Activated T-cell treated with anti-CD3 and anti-CD28 coated beads for 1 hour (primary cell): Measurements from ENCODE around the gene SAMD1.
A peak's percentile ranks its signal among the peaks of the same experiment; 100 is the strongest.

ENCODE experiments used
- DNase-seq: peaks from one replicate; pipeline ENCODE4 v3.0.0-alpha.2; 2020; ENCODE audit warnings: low read depth

The SAMD1 gene

GRCh38 chr19:14089662-14090508 lies 666 bp downstream of the SAMD1 start:
- DNase-seq: no peak

GRCh38 chr19:14089412-14089661 lies 1.2 kb downstream of the SAMD1 start:
- no peak for DNase-seq

DNA sequence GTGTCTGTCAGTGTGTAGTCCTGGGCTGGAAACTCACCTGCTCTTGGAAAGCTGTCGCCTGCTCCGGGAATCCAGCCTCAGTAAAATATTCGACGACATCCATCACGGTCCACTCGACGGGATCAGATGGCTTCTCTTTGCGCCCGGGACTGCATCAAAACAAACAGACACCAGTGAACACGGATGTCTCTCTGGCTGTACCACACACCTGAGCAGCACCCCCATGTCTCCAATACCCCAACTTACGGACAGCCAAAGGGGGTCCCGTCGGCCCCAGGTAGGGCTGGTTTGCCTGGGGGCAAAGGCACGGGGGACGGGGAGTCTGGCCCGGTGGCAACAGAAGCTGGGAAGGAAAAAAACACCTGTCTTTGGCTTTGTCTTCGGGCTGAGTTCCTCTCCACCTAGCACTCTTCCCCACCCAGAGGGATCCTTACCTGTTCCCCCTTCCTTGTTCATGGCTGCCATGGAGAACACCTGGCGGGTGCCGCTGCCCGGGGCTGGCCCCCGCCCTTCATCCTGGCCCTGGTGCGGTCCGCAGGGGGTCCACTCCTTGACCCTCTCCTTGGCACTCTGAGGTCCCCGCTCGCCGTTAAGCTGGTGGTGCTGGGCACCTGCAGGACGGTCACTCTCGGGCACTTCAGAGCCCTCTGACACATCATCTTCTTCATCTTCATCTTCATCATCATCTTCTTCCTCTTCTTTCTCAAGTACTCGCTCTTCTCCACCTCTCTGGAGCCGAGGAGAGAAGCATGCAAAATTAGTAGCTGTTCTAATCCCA lies 1.7 kb downstream of the SAMD1 start:
- no peak for DNase-seq

- DNase-seq: no peak
Observed at GRCh38 chr19:14086098-14086497, 4.5 kb downstream of the SAMD1 start.

- no peak for DNase-seq
Observed at GRCh38 chr19:14085309-14085995, 5.1 kb downstream of the SAMD1 start, which contains the start of gene C19orf67. Gene C19orf67 (minus strand): TSS chr19:14085783. CDS start chr19:14085627, 156 bp downstream.

GRCh38 chr19:14082675-14082960 lies 7.9 kb downstream of the SAMD1 start:
- no peak for DNase-seq

GRCh38 chr19:14081797-14082674 lies 8.5 kb downstream of the SAMD1 start:
- DNase-seq: no peak

GRCh38 chr19:14080887-14081796 lies 9.4 kb downstream of the SAMD1 start:
- DNase-seq: peak; percentile 99

GRCh38 chr19:14078411-14078810 lies 12.1 kb downstream of the SAMD1 start:
- DNase-seq: no peak

DNA sequence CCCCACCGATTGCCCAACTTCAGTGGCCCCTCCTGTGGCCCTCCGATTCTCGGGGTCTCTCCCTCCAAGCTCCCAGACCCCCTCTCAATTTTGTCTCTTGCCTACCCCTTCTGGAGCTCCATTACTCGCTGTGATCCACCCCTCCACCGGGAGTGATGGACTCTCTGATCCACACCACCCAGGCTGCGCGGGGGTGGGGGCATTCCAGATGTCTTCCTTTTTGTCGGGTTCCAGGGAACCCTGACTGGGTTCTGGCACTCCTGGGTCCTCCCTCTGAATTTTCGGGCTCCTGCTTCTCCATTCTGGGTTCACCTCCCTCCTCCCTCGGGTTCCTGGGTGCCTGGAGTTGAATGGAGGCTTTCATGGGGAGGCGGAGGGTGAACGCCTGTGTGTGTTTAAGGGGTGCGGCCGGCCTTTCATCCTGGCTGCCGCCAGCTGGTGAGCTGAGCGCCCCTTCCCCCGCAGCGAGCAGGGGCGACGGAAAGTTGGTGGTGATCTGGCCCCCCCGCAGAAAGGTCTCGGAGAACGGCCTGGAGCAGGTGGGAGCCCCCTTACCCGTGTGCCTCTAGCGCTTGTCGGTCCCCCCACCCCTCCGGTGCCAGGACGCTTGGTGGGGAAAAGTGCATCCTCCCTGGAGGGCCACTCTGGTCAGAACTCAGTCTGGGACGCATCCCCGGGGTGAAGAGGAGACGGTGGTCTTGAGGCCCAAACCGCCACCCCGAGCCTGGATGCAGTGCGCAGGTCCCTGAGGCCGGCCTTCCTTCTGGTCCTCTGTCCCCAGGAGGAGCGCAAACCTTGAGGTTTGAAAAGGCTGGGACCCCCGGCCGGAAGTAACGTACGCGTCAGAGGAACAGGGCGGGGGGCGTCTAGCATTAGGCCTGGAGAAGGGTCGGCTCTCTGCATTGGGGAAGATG lies 16.4 kb downstream of the SAMD1 start:
- no peak for DNase-seq

- DNase-seq: peak; percentile 63
Observed at GRCh38 chr19:14073261-14073924, 17.2 kb downstream of the SAMD1 start.

- DNase-seq: no peak
Observed at GRCh38 chr19:14072535-14073260, 17.9 kb downstream of the SAMD1 start, which contains the start of gene MISP3. Gene MISP3 (plus strand): TSS chr19:14072786. CDS start chr19:14073310, 524 bp downstream.

DNA sequence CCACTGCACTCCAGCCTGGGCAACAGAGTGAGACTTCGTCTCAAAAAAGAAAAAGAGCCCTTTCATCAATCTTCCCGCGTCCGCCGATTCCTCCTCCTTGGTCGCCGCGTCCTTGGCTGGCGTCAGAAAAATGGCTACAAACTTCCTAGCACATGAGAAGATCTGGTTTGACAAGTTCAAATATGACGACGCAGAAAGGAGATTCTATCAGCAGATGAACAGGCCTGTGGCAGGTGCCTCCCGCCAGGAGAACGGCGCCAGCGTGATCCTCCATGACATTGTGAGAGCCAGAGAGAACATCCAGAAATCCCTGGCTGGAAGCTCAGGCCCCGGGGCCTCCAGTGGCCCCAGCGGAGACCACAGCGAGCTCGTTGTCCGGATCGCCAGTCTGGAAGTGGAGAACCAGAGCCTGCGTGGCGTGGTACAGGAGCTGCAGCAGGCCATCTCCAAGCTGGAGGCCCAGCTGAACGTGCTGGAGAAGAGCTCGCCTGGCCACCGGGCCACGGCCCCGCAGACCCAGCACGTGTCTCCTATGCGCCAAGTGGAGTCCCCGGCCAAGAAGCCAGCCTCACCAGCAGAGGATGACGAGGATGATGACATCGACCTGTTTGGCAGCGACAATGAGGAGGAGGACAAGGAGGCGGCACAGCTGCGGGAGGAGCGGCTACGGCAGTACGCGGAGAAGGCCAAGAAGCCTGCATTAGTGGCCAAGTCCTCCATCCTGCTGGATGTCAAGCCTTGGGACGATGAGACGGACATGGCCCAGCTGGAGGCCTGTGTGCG lies 20.1 kb downstream of the SAMD1 start:
- DNase-seq: no peak

DNA sequence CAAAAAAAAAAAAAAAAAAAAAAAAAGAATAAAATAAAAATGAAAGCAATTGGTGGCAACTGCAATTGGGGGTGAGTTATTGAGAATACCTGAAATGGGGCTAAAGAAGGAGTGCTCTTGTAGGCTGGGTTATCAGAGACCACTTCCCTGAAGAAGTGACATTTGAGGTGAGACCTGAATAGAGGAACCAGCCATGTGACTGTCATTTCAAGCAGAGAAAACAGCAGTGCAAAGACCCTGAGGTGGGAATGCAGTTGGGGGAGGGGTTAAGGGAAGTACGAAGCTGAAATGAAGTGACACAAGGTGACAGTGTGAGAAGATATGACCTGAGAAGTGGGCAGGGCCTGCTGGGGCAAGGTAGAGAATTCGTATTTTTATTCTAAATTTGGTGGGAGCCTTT lies 24.4 kb downstream of the SAMD1 start:
- no peak for DNase-seq

DNA sequence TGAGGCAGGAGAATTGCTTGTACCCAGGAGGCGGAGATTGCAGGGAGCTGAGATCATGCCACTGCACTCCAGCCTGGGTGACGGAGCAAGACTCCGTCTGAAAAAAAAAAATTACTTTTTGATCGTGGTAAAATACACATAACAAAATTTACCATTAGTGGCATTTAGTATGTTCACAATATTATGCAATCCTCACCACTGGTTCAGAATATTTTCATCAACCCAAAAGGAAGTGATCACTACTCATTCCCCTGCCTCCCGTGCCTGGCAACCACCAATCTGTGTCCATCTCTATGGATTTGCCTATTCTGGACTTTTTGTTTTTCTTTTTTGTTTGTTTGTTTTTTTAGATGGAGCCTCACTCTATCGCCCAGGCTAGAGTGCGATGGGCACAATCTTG lies 27.4 kb downstream of the SAMD1 start:
- DNase-seq: no peak

DNA sequence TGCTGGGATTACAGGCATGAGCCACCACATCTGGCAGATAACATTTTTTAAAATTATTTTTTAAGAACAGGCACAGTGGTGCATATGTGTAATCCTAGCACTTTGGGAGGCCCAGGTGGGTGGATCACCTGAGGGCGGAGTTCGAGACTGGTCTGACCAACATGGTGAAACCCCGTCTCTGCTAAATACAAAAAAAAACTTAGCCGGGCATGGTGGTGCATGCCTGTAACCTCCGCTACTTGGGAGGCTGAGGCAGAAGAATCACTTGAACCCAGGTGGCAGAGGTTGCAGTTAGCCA lies 28.0 kb downstream of the SAMD1 start:
- DNase-seq: no peak

- DNase-seq: no peak
Observed at GRCh38 chr19:14061751-14062557, 28.6 kb downstream of the SAMD1 start, which contains the start of gene PALM3. Gene PALM3 (minus strand): TSS chr19:14062076. CDS start chr19:14061980, 96 bp downstream.
